NCI-H2171 treated with DMSO at 0.1 percent for 48 hours (cell line): Measurements from ENCODE around the gene CASP2.

Experiments
- DNase-seq: peaks from one replicate; lab custom pipeline; 2025; lab: John Stamatoyannopoulos, UW

The CASP2 gene

GRCh38 chr7:143295870-143296269, 7.7 kb downstream of the CASP2 start:
- DNase-seq: no peak

- DNase-seq: no peak
Observed at GRCh38 chr7:143296686-143297085, 8.5 kb downstream of the CASP2 start.

GRCh38 chr7:143299346-143299745, 11.2 kb downstream of the CASP2 start:
- no peak for DNase-seq

- DNase-seq: peak; percentile 12
Observed at GRCh38 chr7:143299840-143300239, 11.7 kb downstream of the CASP2 start.

DNA sequence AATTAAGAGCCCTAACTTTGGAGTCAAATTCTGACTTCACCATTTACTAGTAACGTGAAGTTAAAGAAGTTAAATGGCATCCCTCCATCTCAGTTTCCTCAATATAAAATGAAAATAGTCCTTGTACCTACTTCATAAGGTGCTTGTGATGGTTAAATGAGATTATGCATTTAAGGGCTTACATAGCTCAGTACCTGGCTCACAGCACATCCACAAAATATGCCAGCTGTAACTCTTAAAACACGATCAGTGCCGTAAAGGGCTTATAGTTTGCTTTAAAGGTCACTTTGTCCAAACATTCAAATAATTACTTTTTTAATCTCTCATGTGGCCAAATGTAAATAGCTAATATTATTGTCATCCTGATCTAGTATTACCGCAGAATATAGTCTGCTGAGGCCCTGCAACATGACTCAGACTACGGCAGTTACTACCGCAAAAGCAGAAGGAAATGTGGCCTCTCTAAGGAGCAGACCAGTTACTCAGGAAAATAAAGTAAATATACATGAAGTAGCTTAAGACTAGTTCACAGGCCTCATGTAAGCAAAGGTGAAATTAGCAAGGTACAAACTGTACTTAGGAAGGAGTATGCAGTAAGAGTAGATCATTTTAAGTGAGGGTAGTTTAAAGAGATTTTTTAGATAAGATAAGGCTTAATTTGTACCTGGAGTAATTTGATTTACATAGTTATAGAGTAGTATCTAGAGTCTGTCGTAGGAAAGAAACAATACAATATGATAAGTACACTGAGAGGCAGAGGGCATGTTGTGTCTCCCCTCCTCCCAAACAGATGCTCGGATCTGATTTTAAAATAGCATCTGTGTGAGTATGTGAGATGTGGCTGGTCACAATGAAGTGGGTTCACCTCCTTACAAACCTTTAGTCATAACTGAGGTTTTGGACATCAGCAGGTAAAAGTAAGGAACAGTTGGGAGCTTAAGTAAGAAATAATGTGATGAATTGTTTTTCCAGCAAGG, 13.1 kb downstream of the CASP2 start:
- DNase-seq: no peak

DNA sequence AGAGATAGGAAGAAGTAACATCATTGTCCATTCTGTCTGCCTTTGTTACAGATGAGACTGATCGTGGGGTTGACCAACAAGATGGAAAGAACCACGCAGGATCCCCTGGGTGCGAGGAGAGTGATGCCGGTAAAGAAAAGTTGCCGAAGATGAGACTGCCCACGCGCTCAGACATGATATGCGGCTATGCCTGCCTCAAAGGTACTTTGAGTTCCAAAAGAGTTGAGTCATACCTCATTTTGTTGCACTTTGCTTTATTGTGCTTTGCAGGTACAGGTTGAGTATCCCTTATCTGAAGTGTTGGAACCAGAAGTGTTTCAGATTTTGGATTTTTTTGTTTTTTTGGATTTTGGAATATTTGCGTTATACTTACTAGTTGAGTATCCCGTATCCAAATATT, 15.6 kb downstream of the CASP2 start:
- DNase-seq: no peak

DNA sequence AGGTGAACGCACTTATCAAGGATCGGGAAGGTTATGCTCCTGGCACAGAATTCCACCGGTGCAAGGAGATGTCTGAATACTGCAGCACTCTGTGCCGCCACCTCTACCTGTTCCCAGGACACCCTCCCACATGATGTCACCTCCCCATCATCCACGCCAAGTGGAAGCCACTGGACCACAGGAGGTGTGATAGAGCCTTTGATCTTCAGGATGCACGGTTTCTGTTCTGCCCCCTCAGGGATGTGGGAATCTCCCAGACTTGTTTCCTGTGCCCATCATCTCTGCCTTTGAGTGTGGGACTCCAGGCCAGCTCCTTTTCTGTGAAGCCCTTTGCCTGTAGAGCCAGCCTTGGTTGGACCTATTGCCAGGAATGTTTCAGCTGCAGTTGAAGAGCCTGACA, 16.8 kb downstream of the CASP2 start:
- no peak for DNase-seq

GRCh38 chr7:143305423-143306070, 17.4 kb downstream of the CASP2 start:
- no peak for DNase-seq

- DNase-seq: no peak
Observed at GRCh38 chr7:143308632-143309031, 20.5 kb downstream of the CASP2 start.

DNA sequence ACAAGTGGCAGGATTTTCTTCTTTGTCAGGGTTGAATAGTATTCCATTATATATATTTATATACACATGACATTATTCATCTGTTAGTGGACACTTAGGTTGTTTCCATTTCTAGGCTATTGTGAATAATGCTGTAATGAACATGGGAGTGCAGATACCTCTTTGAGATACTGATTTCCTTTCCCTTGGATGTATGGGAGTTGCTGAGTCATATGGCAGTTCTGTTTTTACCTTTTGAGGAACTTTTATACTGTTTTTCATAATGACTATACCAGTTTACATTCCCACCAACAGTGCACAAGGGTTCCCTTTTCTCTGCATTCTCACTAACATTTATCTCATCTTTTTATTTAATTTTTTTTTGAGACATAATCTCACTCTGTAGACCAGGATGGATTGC, 26.0 kb downstream of the CASP2 start:
- no peak for DNase-seq

DNA sequence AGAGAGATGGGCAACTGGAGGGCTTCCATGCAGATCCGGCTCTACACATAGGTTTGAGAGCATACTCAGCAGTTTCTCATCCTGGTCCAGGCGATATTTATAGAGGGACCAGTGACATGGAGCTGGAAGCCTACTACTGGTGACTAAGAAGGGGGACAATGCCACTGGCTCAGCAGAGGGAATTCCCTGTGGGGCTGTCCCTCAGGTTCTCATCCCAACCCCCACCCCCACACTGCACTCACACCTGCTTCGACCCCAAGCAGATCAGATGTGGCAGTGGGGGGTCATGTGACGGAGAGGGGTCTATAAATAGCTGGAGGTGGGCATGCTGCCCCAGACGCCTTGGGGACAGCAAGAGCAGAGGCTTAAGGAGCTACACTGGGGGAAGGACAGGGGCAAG, 27.6 kb downstream of the CASP2 start, which contains the start of gene CLCN1:
CLCN1 (plus strand) TSS at position 336 of the 400 bp plus-strand sequence. CDS start 102 bp downstream, outside the sequence.
- DNase-seq: no peak

GRCh38 chr7:143316492-143316891, 28.3 kb downstream of the CASP2 start:
- DNase-seq: no peak

DNA sequence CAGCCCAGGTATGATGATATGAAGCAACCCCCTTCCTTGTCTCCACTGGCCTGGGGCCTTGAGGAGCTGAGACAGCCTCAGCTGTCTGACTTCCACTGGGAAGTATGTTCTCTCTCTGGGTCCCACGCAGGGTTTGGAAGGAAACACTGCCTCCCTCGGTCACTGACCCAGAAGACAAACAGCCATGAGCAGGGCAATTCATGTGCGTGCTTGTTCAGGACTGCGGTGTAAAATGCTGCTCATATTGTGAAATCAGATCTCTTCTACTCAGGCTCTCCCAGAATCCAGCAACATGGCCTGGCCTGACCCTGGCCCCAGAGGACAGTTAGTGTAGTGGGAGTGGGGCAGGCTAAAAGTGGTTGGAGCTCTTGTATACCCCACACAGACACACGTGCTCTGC, 30.5 kb downstream of the CASP2 start:
- no peak for DNase-seq

DNA sequence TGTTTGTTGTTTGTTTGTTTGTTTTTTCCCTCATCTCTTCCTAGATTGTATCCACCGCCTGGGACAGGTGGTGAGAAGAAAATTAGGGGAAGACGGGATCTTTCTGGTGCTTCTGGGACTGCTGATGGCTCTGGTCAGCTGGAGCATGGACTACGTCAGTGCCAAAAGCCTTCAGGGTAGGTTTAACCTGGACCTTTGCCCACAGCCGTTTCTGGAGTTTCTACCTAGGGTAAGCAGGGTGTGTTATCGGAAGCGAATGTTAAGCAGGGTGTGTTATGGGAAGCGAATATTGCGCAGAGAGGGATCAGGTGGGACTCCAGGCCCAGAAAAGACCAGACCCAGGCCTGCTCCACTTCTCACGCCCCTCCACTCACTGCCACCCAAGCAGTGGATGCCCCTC, 32.5 kb downstream of the CASP2 start:
- DNase-seq: no peak

DNA sequence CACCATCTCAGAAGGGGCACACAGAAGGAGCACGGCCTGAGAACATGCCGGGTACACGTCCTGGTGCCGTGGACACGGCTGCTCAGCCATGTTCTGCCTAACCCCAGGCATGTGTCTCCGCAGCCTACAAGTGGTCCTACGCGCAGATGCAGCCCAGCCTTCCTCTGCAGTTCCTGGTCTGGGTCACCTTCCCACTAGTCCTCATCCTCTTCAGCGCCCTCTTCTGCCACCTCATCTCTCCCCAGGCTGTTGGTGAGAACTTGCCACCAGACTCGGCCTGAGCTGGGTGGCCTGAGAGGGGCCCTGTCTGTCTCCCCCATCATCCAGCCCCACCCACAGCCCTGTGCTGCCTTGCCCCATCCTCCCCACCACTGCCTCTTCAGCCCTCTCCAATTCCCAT, 33.1 kb downstream of the CASP2 start:
- no peak for DNase-seq

GRCh38 chr7:143321734-143322133, 33.6 kb downstream of the CASP2 start:
- no peak for DNase-seq

DNA sequence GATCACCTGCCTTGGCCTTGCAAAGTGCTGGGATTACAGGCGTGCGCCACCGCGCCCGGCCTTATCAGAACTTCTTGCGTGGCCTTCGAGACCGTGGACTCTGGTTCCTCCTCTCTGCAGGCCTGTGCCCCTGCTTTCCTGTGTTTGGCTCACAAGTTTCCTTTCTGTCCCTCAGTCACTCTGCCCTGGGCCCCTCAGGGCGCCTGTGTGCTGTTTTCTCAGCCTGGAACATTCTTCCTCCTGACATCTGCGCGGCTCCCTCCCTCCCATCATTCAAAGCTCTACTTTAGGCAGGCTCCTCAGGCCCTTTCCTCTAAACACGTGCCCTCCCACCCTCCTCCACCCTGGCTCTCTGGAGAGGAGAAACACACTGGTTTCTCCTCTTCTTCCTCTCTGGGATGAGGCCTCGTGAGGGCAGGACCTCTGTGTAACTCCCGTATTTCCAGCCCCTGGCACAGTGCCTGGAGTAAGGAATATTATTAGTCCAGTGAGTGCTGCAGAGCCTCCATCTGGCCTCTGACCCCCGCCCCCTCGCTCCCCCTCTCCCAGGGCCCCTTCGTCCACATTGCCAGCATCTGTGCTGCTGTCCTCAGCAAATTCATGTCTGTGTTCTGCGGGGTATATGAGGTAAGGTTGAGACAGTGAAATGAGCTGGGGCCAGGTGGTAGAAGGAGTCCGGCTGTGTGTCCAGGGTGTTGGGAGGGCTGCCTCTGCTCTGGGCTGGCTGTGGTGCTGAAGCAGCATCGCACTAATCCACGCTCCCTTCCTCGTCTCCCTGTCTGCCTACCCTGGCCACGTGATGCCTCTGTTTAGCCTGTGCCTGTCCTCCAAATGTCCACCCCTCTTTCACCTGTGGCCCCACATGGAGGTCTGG, 34.8 kb downstream of the CASP2 start:
- no peak for DNase-seq

- no peak for DNase-seq
Observed at GRCh38 chr7:143323653-143324052, 35.5 kb downstream of the CASP2 start.

DNA sequence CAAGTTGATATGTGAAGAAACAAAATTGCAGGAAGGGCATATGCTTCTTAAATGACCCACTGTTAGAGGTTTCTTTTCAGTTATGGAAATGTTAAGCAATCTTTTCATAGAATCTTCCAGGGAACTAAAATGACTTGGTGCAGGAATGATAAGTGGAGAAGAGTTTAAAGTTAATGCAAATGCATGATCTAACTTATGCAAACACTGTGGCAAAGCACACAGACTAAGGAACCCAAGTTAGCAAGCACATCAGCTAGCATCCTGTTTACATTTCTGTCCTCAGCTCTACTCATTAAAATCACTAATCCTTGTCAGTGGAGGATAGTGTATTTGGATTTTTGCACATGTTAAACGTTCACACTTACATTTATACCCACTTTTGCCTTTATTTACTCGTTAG, 37.1 kb downstream of the CASP2 start:
- no peak for DNase-seq

GRCh38 chr7:143327903-143328302, 39.8 kb downstream of the CASP2 start:
- no peak for DNase-seq

DNA sequence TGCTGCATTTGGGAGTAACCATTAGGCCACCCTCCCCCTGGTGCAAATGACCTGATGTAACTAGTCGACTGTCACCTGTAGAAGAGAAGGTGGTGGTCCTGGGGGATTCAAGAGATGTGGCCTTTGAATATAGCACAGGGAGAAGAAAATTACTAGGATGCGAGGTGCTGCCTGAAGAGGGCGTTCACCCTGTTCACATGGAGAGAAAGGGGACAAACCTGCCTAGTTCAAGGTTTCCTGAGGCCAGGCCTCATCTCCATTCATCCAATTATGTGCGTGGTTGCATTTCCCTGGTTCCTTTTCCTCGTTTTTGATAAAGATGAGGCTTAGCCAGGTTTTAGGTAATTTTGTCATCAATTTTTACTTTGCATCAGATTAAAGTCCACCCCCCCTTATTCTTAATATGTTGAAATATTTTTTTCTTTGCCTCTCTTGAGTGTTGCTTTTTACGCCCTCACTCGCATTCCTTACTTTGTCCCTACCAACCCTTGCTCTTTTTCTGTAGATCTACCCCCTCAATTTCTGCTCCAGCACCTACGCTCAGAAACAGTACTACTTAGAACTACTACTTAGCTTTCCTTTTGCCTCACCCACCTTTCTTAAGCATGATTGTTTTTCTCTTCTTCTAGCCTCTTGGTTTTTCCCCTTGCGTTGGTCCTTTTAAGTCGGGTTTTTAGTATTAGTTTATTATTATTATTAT, 41.5 kb downstream of the CASP2 start:
- DNase-seq: no peak
